ENCODE measurements around the gene PWWP2A.

DNA sequence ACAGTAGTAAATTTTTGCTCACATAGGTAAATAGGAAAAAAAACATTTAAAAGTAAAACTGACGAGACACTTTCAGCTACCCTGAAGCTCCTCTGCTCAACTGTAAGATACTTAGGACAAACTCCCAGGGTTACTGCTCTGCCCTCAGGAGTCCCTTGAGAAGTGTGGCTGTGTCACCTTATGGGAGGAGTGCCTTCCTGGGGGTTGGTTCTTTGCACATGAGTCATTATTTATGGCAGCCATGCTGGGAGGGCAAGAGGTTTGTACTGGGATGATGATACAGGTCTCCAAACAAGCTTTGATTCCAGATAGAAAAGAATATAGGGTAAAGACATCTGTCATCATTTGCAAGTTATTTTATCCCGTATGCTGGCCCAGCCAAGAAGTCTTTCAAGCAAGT is 64.4 kb downstream of the PWWP2A start:
- no peak for TF ChIP-seq POLR2AphosphoS5 (IDR thresholded peaks at IDR 0.05; ENCODE audit: low read length)
- TF ChIP-seq, protein P1, sequence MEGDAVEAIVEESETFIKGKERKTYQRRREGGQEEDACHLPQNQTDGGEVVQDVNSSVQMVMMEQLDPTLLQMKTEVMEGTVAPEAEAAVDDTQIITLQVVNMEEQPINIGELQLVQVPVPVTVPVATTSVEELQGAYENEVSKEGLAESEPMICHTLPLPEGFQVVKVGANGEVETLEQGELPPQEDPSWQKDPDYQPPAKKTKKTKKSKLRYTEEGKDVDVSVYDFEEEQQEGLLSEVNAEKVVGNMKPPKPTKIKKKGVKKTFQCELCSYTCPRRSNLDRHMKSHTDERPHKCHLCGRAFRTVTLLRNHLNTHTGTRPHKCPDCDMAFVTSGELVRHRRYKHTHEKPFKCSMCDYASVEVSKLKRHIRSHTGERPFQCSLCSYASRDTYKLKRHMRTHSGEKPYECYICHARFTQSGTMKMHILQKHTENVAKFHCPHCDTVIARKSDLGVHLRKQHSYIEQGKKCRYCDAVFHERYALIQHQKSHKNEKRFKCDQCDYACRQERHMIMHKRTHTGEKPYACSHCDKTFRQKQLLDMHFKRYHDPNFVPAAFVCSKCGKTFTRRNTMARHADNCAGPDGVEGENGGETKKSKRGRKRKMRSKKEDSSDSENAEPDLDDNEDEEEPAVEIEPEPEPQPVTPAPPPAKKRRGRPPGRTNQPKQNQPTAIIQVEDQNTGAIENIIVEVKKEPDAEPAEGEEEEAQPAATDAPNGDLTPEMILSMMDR (IDR thresholded peaks at IDR 0.05 in 2 of 3, conservative IDR thresholded peaks at IDR 0.05 in 1 of 3; ENCODE audit: control insufficient read depth in 2 of 3, extremely low read depth in 1 of 3, insufficient read depth in 1 of 3, low read depth in 3 of 3, low read length in 3 of 3), result no peak
- no peak for TF ChIP-seq POLR2A (IDR thresholded peaks at IDR 0.05; ENCODE audit: low read depth, low read length)
- TF ChIP-seq EP300 (IDR thresholded peaks at IDR 0.05; ENCODE audit: borderline replicate concordance in 1 of 2, control insufficient read depth in 1 of 2, low read depth in 2 of 2, low read length in 2 of 2), result no peak
- TF ChIP-seq, protein P2, sequence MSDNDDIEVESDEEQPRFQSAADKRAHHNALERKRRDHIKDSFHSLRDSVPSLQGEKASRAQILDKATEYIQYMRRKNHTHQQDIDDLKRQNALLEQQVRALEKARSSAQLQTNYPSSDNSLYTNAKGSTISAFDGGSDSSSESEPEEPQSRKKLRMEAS (IDR thresholded peaks at IDR 0.05; ENCODE audit: low read depth, low read length), result no peak
- no peak for TF ChIP-seq RBBP5 (conservative IDR thresholded peaks at IDR 0.05)
- TF ChIP-seq RFX5 (IDR thresholded peaks at IDR 0.05; ENCODE audit: low read depth, low read length), result no peak
- TF ChIP-seq CEBPB (IDR thresholded peaks at IDR 0.05; ENCODE audit: borderline replicate concordance in 1 of 2, low read depth in 2 of 2, low read length in 2 of 2), result no peak
- no peak for TF ChIP-seq RAD21 (IDR thresholded peaks at IDR 0.05; ENCODE audit: insufficient read depth, low read depth, low read length)
- TF ChIP-seq, protein P3, sequence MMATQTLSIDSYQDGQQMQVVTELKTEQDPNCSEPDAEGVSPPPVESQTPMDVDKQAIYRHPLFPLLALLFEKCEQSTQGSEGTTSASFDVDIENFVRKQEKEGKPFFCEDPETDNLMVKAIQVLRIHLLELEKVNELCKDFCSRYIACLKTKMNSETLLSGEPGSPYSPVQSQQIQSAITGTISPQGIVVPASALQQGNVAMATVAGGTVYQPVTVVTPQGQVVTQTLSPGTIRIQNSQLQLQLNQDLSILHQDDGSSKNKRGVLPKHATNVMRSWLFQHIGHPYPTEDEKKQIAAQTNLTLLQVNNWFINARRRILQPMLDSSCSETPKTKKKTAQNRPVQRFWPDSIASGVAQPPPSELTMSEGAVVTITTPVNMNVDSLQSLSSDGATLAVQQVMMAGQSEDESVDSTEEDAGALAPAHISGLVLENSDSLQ (IDR thresholded peaks at IDR 0.05), result no peak
- no peak for TF ChIP-seq SP1 (IDR thresholded peaks at IDR 0.05; ENCODE audit: low read depth, low read length)

Data from GM12878 (cell line).